HCT116 (cell line): ENCODE results near the gene SPACA4.

Experiments
- EZH2 ChIP-seq: fragments of 200-600 bp; sonication (generic); IDR thresholded peaks from 2 replicates; pipeline ENCODE4 v1.6.1; 2017; ENCODE audit warnings: antibody characterized with exemption, mixed run types
- EZH2phosphoT487 ChIP-seq: fragments of 200-600 bp; IDR thresholded peaks from 2 replicates; pipeline ENCODE4 v1.6.1; 2018; ENCODE audit warnings: antibody characterized with exemption, borderline replicate concordance
- FOSL1 ChIP-seq: IDR thresholded peaks from 2 replicates; pipeline ENCODE4 v1.6.1; 2012; ENCODE audit warnings: low read depth
- POLR2A ChIP-seq: IDR thresholded peaks from 2 replicates; pipeline ENCODE4 v1.7.0; 2011; ENCODE audit warnings: borderline replicate concordance; ENCODE audit not compliant: insufficient read depth, insufficient read length; ENCODE audit errors: extremely low read depth
- POLR2AphosphoS5 ChIP-seq: IDR thresholded peaks from 2 replicates; pipeline ENCODE4 v1.6.1; 2011; ENCODE audit warnings: mild to moderate bottlenecking, low read depth, low read length, moderate library complexity
- RAD21 ChIP-seq: IDR thresholded peaks from 2 replicates; pipeline ENCODE4 v1.6.1; 2012; ENCODE audit warnings: low read depth, mild to moderate bottlenecking
- SIN3A ChIP-seq: IDR thresholded peaks from 2 replicates; pipeline ENCODE4 v1.6.1; 2012; ENCODE audit warnings: low read depth
- SRF ChIP-seq: IDR thresholded peaks from 2 replicates; pipeline ENCODE4 v1.6.1; 2012; ENCODE audit warnings: low read depth
- TCF7L2 ChIP-seq: IDR thresholded peaks from 2 replicates; pipeline ENCODE4 v1.7.0; 2011; ENCODE audit warnings: borderline replicate concordance, inconsistent platforms; ENCODE audit not compliant: insufficient read depth, insufficient read length; ENCODE audit errors: extremely low read depth
- YY1 ChIP-seq: IDR thresholded peaks from 2 replicates; pipeline ENCODE4 v1.6.1; 2011; ENCODE audit warnings: low read length, low read depth, moderate library complexity, mild to moderate bottlenecking; ENCODE audit not compliant: insufficient replicate concordance; ENCODE audit errors: extremely low read depth
- TF ChIP-seq, protein P1 (sequence below), 3 experiments: fragments of 200-600 bp in 1 of 3; sonication (generic) in 1 of 3; IDR thresholded peaks in 2 of 3; conservative IDR thresholded peaks in 1 of 3; 2 replicates each; pipeline ENCODE4 v1.5.1; 2012 to 2017; ENCODE audit warnings: low read depth in 2 of 3, low read length in 2 of 3, antibody characterized with exemption in 1 of 3, borderline replicate concordance in 1 of 3, control low read depth in 1 of 3, mild to moderate bottlenecking in 1 of 3, mixed read lengths in 1 of 3, mixed run types in 1 of 3, moderate library complexity in 1 of 3; ENCODE audit not compliant: insufficient read depth in 1 of 3
- TF ChIP-seq, protein P2 (sequence below): IDR thresholded peaks from 2 replicates; pipeline ENCODE4 v1.6.1; 2012; ENCODE audit warnings: low read depth
- TF ChIP-seq, protein P3 (sequence below): IDR thresholded peaks from 2 replicates; pipeline ENCODE4 v1.6.1; 2012

DNA sequence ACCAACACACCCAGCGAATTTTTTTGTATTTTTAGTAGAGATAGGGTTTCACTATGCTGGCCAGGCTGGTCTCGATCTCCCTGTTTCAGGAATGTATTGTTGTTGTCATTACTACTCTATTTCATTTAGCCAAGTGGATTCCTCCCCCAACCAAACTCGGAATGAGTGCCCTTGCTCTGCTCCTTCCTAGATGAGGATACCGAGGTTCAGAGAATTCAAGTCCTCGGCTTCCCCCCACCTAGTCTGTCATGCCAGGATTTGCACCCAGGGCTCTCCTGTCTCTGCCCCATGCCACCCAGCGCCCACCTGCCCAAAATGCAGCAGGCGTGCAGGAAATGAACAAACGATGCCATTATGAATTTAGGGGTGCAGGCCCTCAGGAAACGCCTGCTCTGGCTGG lies 3.5 kb upstream of the SPACA4 start:
- TF ChIP-seq, protein P1, sequence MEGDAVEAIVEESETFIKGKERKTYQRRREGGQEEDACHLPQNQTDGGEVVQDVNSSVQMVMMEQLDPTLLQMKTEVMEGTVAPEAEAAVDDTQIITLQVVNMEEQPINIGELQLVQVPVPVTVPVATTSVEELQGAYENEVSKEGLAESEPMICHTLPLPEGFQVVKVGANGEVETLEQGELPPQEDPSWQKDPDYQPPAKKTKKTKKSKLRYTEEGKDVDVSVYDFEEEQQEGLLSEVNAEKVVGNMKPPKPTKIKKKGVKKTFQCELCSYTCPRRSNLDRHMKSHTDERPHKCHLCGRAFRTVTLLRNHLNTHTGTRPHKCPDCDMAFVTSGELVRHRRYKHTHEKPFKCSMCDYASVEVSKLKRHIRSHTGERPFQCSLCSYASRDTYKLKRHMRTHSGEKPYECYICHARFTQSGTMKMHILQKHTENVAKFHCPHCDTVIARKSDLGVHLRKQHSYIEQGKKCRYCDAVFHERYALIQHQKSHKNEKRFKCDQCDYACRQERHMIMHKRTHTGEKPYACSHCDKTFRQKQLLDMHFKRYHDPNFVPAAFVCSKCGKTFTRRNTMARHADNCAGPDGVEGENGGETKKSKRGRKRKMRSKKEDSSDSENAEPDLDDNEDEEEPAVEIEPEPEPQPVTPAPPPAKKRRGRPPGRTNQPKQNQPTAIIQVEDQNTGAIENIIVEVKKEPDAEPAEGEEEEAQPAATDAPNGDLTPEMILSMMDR (IDR thresholded peaks at IDR 0.05 in 2 of 3, conservative IDR thresholded peaks at IDR 0.05 in 1 of 3; ENCODE audit: borderline replicate concordance in 1 of 3, insufficient read depth in 1 of 3, low read depth in 2 of 3, low read length in 2 of 3): no peak
- TF ChIP-seq POLR2AphosphoS5 (no peak), POLR2A (no peak), EZH2 (no peak), YY1 (no peak), EZH2phosphoT487 (no peak), SIN3A (no peak), RAD21 (no peak), SRF (no peak), TCF7L2 (no peak), FOSL1 (no peak)
- TF ChIP-seq, protein P2, sequence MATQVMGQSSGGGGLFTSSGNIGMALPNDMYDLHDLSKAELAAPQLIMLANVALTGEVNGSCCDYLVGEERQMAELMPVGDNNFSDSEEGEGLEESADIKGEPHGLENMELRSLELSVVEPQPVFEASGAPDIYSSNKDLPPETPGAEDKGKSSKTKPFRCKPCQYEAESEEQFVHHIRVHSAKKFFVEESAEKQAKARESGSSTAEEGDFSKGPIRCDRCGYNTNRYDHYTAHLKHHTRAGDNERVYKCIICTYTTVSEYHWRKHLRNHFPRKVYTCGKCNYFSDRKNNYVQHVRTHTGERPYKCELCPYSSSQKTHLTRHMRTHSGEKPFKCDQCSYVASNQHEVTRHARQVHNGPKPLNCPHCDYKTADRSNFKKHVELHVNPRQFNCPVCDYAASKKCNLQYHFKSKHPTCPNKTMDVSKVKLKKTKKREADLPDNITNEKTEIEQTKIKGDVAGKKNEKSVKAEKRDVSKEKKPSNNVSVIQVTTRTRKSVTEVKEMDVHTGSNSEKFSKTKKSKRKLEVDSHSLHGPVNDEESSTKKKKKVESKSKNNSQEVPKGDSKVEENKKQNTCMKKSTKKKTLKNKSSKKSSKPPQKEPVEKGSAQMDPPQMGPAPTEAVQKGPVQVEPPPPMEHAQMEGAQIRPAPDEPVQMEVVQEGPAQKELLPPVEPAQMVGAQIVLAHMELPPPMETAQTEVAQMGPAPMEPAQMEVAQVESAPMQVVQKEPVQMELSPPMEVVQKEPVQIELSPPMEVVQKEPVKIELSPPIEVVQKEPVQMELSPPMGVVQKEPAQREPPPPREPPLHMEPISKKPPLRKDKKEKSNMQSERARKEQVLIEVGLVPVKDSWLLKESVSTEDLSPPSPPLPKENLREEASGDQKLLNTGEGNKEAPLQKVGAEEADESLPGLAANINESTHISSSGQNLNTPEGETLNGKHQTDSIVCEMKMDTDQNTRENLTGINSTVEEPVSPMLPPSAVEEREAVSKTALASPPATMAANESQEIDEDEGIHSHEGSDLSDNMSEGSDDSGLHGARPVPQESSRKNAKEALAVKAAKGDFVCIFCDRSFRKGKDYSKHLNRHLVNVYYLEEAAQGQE: no peak
- TF ChIP-seq, protein P3, sequence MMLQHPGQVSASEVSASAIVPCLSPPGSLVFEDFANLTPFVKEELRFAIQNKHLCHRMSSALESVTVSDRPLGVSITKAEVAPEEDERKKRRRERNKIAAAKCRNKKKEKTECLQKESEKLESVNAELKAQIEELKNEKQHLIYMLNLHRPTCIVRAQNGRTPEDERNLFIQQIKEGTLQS: no peak
